ENCODE data around the gene MAFF.

Gene MAFF

DNA sequence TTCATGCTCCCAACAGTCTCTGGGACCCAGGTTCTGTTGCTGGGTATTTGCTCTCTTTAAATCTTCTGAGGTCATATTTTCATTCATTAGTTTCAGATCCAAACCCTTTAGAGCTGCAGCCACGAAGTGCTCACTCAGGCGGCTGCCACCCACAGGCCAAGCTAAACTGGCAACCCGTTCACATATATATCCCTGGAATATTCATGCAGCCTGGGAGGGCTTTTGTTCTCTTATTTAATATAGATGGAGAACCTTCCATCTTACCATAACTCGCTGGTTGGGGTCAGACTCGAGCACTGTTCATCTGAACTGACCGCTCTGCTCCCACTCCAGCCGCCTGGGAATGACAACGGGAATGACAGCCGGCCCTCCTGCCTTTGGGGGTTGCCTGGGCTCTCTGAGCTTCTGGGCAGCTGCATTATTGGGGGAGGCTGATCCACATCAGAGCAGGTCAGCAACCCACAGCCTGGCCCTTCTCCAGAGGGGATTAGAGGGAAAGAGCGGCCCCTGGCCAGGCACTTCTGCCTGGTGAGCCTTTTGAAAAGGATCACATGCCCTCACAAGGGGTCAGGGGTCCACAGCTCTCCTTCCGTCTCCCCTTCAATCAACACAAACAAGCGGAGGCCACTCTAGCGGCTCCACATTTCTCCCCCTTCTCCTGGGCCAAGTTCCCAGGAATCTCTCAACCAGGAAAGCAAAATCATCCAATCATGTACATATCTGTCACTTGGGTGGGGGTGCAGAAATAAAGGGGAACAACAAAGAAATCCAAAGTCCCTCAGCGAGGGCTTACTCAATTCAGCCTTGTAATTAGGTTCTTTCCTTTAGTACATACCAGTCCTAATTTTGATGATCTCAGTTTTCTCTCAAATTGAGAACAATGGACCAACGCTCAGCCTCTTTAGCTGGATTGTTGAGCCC lies 59.2 kb downstream of the MAFF start:
- DNase-seq (ENCODE audit: low read depth) = no peak
- TF ChIP-seq, protein P1, sequence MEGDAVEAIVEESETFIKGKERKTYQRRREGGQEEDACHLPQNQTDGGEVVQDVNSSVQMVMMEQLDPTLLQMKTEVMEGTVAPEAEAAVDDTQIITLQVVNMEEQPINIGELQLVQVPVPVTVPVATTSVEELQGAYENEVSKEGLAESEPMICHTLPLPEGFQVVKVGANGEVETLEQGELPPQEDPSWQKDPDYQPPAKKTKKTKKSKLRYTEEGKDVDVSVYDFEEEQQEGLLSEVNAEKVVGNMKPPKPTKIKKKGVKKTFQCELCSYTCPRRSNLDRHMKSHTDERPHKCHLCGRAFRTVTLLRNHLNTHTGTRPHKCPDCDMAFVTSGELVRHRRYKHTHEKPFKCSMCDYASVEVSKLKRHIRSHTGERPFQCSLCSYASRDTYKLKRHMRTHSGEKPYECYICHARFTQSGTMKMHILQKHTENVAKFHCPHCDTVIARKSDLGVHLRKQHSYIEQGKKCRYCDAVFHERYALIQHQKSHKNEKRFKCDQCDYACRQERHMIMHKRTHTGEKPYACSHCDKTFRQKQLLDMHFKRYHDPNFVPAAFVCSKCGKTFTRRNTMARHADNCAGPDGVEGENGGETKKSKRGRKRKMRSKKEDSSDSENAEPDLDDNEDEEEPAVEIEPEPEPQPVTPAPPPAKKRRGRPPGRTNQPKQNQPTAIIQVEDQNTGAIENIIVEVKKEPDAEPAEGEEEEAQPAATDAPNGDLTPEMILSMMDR (conservative IDR thresholded peaks at IDR 0.05; ENCODE audit: low read length) = peak; percentile 45
- peak overlapping the region; percentile 27 for H3K4me3 ChIP-seq (ENCODE audit: low read length)

- DNase-seq (ENCODE audit: low read depth) = no peak
- H3K4me3 ChIP-seq (ENCODE audit: low read length) = no peak overlapping the region
- TF ChIP-seq, protein P1 (conservative IDR thresholded peaks at IDR 0.05; ENCODE audit: low read length) = peak; percentile 50
Observed at GRCh38 chr22:38262051-38262795, 60.4 kb downstream of the MAFF start.

DNA sequence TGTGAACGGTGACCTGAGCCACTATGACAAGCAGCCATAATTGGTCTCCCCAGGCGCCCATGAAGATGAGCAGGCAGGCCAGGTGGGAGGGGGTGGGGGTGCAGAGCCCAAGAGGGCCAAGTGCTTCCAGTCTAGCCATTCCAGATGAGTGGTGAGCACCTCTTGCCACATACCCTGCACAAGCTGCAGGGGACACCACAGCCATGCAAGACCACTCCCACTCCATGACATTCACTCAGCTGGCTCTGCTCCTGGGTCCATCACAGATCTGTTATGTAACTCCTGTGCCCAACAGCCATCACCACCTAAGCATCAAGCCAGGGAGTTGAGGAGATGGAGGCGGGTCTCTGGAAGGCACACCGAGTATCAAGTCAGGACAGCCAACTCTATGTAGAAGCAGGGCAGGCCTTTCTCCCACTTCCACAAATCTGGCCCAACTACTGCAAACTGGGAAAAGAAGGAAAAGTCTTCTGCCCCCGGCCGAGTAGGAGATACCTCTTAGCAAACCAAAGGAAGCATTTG lies 62.6 kb downstream of the MAFF start:
- H3K4me3 ChIP-seq (ENCODE audit: low read length) = no peak overlapping the region
- TF ChIP-seq, protein P1 (conservative IDR thresholded peaks at IDR 0.05; ENCODE audit: low read length) = no peak
- peak; percentile 56 for DNase-seq (ENCODE audit: low read depth)

Data from AG10803 (cell line).